ENCODE measurements around the gene C10orf90.

The C10orf90 gene, protein sequence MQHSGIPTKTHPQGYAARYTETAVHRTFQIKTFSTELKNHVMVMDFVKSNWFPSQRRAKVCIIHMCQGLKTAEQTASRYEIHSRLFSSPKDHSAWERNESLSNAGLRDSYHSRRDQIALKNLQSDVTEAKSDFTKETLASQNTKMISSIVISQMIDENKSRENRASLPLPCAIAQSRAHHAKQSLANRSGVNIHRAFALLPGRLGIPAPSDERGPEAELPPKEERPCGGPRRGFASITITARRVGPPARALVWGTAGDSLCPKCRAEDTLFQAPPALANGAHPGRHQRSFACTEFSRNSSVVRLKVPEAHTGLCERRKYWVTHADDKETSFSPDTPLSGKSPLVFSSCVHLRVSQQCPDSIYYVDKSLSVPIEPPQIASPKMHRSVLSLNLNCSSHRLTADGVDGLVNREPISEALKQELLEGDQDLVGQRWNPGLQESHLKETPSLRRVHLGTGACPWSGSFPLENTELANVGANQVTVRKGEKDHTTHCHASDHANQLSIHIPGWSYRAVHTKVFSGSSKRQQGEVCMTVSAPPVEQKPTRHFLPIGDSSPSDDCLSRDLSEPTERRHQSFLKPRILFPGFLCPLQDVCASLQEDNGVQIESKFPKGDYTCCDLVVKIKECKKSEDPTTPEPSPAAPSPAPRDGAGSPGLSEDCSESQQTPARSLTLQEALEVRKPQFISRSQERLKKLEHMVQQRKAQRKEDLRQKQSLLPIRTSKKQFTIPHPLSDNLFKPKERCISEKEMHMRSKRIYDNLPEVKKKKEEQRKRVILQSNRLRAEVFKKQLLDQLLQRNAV

DNA sequence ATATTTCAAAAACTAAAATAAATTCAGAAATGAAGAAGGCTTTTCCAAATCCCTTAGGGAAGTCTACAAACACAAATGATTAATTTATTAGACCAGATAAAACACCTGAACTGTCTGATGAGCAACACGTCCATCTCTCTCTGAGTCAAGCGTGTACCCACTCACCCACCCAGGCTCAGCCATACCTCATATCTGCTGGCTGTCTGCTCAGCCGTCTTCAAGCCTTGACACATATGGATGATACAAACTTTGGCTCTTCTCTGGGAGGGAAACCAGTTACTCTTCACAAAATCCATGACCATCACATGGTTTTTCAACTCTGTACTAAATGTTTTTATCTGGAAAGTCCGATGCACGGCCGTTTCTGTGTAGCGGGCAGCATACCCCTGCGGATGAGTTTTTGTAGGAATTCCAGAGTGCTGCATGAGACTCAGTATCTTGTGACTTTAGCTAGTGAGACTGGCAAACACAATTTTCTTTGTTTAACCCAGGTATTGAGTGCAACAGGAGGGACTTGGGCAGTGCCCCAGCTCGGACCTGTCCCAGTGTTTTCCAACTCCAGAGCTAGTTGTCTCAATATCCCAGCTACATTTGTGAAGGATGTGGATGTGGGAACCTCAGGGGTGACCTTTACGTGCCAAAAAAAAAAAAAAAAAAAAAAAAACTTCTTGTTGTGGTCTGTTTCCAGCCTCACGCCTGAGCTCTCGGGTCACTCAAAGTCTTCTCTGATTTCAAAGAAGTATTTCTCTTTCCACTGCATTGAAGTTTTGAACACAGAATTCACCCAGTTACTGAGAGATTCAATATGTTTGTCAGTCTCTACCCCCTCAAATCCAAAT lies at the start of gene C10orf90:
TSS of gene C10orf90 (minus strand) at position 638 of the 839 bp plus-strand sequence. CDS start at position 425, 213 bp downstream.
- no peak for DNase-seq

DNA sequence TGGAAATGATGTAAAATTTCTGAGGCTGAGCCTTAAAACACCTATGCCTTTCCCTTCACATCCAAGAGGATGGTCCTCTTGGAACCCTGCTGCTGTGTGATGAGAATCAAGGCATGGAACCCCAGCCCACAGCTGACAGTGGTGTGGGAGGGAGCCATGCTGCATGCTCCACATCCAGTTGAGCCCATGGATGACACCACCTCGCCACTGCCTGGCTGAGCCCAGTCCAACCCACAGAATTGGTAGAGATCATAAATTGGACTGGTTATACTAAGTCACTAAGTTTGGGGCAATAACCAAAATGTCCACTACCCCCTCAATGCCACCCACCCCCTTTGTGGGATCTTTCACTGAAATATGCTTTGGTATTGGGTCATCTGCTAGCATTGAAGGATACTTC lies 45.9 kb upstream of the C10orf90 start:
- no peak for DNase-seq

DNA sequence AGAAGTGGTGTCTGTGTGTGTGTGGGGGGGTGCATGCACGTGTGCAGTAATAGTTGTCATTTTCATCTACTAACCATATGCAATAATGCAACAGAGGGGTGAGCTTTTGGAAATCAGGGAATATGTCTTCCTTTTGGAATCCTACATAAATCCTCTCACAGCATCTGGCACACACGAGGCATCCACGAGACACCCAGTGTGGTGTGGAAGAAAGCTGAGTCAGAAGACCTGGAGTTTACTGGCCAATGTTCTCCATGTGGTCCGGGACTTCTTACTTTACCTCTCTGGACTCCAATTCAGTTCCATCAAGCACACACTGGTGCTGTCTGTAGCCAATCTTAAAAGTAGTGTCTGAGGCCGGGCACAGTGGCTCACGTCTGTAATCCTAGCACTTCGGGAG lies 43.1 kb upstream of the C10orf90 start:
- DNase-seq, result no peak

DNA sequence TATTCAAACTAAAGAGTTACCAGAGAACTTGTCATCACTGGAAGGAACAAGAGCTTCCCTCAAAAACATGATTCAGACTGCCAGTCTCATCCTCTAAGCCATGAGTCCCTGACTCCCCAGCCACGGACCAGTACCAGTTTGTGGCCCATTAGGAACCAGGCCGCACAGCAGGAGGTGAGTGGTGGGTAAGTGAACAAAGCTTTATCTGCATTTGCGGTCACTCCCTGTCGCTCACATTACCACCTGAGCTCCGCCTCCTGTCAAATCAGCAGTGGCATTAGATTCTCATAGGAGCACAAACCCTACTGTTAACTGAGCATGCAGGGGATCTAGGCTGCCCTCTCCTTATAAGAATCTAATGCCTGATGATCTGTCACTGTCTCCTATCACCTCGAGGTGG lies 42.2 kb upstream of the C10orf90 start:
- no peak for DNase-seq

DNA sequence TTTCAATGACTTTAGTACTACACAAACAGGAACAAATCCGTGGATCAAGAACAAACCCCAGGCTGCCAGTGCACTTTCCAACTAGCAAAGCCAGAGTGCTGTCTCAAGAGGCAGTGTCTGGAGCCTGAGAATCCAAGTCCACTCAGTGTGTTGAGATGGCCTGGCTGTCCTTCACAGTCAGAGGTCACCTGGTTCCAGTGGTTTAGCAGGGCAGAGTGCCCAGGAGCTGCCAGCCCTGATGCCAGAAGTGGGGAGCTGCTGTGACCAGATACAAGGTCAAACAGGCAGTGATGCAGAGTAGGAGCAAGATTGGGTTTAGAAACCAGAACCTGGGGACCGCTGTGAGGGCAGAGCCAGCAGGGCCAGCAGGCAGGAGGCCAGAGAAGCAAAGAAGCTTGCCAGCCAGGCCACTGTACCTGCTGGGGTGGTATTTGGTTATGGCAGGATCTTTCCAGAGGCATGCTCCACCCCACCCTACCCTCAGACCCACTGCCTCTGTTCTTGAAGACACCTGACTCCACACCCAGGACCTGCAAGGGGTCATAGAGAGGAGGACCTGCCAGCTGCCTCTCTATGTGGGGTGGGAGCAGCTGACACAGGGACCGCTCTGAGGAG lies 35.6 kb upstream of the C10orf90 start:
- no peak for DNase-seq

DNA sequence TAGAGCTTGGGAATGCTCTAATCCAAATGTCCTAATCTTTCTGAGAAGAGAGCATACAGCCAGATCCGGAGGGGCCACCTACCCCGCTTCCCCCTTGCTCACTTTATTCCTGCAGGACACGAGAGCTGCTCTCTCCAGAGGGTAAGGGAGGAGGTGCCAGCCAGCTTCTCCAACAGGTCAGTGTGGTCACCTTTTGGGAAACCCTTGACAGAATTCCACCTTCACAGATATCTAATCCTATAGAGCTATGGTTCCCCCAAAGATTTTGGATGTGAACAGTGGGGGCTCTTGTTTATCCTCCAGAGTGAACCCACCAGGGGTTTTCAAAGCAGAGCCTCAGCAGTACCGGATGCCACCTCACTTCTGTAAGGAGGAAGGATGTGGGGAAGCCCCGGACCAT lies 34.6 kb upstream of the C10orf90 start:
- DNase-seq, result no peak

DNA sequence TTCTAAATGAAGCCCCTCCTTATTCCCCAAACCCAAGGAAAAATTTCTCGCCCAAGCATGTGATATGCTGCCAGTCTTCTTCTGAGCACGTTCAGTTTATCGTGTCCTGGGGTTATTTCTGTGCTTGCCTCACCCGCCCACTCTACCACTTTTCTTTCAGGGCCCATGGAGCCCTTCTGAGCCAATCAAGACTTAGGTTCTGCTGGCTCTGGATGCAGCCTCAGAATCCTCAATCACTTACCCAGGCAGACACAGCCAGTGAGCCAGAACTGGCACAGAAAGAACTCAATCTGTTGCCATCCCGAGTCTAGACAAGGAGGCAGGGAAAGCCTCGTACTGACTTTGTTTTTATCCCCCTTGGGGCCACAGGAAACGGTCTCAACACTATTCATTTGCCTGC lies 34.2 kb upstream of the C10orf90 start:
- DNase-seq, result no peak

DNA sequence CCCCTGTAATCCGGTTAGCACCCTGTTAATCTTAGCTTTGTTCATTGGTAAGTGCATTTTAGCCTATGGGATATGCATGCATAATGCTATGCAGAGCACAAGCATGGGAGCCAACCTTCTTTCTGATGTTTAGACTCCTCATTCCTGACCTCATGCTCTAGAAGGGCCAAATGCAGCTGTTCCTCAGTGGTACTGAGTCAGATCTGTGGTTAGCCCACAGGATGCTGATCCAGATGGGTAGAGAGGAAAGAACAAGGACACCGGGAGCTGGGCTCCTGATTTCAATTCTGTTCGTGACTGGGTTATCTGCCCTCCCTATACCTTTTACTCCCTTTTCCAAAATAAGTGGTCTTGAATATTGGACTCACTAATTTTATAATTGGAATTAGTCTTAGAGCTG lies 31.7 kb upstream of the C10orf90 start:
- DNase-seq, result no peak

DNA sequence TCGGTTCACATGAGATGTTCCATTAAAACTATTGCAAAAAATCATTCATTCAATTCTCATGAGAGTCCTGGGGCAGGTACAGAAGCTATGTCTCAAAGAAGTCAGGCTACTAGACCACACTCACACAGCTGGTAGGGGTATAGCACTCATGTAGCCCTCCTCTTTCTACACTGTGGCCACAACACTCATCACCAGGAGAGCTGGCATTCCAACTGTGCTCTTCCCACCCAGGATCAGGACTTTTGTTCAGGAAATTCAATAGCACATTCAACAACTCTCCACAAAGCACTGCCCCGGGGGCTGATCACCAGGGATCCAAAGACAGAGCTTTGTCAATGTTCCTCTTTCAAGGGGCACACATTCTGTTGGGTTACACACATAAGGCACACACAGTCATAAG lies 31.0 kb upstream of the C10orf90 start:
- no peak for DNase-seq

DNA sequence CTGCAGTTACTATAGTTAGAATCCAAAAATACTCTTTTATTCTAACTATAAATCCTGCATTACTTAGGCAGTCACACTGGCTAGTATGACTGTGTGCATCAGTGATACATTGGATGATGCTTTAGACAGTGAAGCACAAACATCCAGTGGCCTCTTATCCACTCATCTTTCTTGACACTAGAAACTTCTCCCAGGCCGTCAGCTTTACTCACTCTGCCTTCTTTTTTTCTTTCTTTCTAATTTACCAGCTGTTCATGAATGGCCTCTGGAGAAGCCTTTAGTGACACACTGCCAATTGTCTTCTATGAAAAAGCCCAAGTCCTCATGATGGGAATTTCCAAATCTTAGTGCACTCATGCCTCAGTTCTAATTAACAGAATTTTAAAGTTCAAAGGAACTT lies 26.2 kb upstream of the C10orf90 start:
- no peak for DNase-seq

DNA sequence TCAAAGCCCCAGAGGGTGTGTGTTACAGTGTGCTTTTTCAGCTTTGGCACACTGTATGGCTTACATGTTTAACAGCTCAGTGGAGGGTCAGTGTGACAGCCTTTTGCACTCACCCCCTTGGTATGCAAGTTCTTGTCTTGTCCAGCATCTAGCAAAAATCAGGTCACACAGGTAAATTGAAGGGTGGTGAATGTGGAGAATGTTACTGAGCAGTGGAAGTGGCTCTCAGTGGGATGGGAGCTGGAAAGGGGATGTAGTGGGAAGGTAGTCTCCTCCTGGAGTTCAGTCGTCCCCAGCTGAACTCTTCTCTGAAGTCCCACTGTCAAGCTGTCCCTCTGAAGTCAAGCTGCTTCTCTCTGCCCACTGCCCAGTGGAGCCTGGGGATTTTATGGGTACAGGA lies 21.0 kb upstream of the C10orf90 start:
- DNase-seq, result no peak

DNA sequence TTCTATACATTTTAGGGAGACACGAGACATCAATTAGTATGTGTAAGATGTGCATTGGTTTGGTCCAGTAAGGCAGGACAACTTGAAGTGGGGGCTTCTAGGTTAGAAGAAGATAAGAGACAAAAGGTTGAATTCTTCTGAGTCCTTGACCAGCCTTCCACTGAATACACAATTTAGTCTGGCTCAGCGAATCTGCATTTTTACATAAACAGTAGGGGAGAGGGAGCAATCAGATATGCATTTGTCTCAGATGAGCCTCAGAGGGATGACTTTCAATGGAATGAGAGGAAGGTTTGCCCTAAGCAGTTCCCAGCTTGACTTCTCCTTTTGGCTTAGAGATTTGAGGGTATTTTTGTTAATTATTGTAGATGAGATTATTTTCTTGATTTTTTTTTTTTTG lies 20.0 kb upstream of the C10orf90 start:
- no peak for DNase-seq

DNA sequence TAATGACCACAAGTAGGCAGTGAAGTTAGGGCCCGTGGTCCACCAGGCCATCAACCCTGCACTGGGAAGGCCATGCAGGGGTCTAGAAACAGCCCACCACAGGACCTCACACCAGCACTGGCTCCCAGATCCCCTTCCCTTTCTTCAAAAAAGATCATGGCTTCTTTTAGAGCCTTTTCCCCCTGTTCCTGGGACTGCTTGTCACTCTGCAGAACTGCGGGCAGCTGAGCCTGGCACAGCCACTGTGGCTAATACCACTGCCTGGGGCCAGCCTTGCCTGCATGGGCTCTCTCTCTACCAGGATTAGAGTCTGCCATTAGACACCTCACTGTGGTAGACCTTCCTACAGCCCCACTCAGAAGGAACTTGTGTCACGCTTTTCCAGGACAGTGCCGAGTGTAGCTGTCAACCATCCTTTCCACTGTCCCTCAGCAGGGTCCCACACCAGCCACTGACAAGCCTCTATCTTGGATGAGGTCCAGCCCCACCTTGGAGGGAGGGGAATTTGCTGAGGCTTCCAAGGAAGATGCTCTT lies 19.0 kb upstream of the C10orf90 start:
- DNase-seq, result no peak

DNA sequence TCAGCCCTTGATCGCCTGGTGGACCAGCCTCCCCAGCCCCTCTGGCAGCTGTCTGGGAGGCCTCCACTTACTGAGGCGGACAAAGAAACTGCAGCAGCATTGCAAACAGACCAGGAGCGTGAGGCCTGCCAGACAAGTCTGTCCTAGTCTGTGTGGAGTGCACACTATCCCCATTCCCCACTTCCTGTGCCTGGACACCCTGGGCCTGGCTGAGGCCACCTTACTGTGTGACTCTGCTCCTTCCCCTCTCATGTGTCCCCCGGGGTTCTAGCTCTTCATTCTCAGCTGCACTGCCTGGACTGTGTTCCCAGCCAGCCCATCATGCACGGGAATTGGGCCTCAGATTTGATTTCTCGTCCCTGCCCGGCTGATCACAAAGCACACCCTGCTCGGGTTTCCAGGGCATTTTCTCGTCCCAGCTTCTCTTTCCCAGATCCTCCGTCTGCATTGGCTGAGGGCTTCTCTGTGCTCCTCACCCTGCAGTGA lies 16.7 kb upstream of the C10orf90 start:
- DNase-seq, result no peak

DNA sequence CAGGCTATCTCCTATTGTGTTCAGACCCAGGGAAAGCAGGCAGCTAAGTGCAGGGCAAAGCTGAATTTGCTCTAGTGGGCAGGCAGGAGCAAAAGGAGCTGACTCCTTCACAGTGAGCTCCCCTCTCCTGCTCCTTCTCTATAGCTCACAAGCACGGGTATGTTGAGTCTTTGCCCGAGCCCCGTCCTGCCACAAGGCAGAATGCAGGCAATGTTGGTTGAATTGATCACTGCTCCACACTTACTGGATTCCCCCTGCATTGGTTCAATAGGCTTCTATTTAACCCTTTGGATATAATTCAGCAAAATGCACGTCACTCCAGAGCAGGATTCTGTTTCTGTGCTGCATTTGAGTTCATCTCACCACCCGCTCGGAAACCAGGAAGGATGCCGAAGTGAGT lies 16.2 kb upstream of the C10orf90 start:
- no peak for DNase-seq

DNA sequence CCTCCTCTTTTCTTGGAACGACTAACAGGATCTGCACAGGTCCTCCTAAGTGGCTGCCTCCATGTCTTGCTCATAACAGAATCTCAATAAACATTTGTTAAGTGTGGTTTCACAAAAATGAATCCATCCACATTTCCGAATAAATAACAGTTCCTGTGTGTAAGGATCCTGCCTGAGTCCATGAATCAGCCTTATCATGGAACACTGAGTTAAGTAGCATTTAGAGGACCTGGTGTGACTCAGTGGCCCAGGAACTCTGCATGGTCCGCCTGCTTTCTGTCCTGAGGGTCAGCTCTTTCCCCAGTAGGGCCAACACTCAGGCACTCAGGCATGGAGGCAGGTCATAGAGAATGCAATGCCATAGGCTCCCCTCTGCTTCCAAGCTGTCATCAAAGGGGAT lies 15.8 kb upstream of the C10orf90 start:
- no peak for DNase-seq

DNA sequence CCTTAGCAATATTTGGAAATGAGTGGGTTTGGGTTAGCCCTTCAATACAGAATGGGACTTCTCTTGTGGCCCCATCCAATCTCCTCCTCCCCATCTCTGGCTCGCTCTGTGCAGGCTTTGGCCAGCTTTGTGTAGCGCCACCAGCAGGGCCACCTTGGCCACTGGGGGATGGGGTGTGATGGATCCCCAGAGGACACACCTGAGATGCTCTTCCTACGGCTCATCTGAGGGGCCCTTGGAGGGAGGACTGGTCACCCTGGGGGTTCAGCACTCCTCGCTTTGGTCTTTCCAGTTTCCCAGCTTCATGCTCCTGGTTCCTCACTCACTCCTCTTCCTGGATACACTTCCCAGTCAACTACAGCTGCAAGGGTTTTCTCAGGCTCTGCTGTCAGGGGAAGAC lies 15.3 kb upstream of the C10orf90 start:
- DNase-seq, result no peak

DNA sequence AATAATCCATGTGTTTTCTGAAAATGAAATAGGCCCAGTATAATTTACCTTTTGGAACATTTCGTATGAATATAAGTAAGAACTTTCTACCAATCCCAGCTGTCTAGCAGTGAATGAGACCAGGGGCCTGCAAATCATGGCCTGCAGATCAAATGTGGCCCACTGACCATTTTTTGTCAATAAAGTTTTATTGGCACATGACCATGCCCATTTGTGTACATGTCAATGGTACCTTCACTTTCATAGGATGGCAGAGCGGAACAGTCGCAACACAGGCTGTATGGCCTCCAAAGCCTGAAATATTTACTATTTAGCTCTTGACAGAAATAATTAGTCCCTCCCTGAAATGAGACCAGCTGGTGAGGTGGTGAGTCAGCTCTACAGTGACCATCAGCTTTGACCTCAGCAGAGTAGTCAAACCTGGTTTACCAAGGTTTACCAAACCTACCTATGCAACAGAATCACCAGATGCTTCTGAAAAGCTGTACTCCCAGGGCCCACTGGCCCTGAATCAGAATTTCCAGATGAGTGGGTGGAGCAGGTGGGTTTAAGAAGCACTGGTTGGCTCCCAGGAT lies 13.8 kb upstream of the C10orf90 start:
- no peak for DNase-seq

DNA sequence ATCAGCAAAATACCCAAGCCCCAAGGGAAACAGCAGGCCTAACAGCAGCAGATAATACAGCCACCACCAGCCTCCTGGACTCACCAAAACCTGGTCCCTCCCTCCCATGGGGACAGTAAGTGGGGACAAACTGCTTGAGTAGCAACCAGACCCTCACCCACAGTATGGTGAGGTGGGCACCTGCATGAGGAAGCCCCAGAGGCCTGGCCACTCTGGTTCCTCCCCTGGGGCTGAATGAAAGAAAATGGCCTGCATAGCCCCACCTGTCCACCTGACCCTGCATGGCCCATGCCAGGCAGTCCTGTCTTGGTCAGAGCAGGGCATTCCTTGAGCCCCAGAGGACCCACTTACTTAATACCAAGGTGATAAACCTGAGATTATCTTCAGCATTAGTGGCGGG lies 13.0 kb upstream of the C10orf90 start:
- DNase-seq, result no peak

DNA sequence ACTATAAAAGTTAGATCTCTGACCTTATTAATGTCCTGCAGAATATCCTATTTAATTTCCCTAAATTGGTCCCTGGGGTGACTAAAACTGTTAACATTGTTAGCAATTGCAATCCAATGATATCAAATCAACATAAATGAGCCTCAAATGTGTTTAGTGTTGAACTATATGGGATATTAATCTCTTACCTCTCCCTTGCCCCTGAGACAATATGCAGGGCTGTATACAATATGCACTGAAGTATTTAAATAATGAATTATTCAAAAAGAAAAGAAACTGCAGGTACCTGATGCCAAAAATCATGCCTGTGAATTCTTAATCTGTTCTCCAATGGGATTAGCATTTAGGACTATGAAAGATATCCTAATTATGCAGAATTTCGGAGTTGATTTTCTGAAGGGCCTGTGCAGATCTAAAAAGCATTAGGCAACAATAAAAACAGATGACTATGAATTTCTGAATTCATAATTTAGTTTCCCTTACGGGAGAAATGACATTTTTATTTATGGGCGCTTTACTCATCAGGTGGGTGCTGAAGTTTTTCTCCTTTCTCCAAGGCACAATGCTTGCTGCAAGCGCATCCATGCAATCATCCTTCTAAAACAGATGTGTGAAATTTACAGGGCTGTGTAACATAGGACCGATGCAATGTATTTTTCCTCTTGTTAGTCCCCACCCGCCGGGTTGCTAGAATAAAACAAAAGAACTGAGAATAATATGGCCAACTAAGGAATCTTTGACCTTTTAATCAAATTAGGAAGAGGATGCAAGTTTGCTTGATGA lies 5.4 kb upstream of the C10orf90 start:
- DNase-seq, result no peak

Data from NK-92 treated with Interleukin-12 subunit alpha and Interleukin-12 subunit beta, amount 100 ng/mL, for 24 hours (cell line).